Measurements from ENCODE around the gene EGFR. TPM values are rescaled to one million over a fixed set of nuclear protein-coding genes. Genes with fewer than 3 reads are reported as not detected.

Gene EGFR
- total and polyA plus RNA-seq, 2 donors (not counting 3 experiments of a cell fraction or from before 2014, with no cell fraction given), result 1.5 to 4.1 TPM

DNA sequence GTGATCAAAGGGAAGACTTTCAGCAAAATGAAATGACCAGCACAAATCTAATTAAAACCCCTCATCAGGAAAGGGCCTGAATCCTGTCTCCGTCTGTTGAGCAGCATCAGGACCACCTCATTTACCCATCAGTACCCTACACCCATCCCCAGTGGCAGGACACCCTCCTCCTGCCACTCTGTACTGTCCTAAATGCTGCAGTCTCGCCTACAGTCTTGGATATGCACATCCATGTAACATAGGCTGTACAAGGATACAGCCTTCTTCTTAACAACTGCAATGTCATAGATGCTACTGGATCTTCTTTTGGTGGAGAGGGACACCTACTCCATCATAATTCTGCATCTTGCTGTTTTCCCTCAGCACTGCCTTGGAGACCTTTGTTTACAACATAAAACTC, 206.0 kb downstream of the EGFR start:
- Histone ChIP-seq H3K9ac (replicated peaks; ENCODE audit: extremely low read depth, insufficient read depth, low read length) (no peak overlapping the region), H2AFZ (ENCODE audit: low read depth, low read length) (no peak overlapping the region), H3K27me3 (ENCODE audit: control insufficient read depth in 2 of 2, insufficient read depth in 2 of 2, low read length in 2 of 2) (peaks cover 4 to 9% of the 10 kb centered on the region in 2 experiments), H3K4me3 (replicated peaks in 1 of 3; ENCODE audit: insufficient read depth in 1 of 3, low read depth in 1 of 3, low read length in 3 of 3) (no peak overlapping the region), H3K36me3 (ENCODE audit: control insufficient read depth in 2 of 2, extremely low read depth in 1 of 2, insufficient read depth in 2 of 2, low read length in 2 of 2) (no peaks in the 10 kb centered on the region), H3K79me2 (ENCODE audit: control insufficient read depth, insufficient read depth, low read length) (no peaks in the 10 kb centered on the region), H3K4me2 (ENCODE audit: insufficient read depth, low read length) (no peak overlapping the region), H3K27ac (ENCODE audit: insufficient read depth, low read depth, low read length) (no peak overlapping the region), H3K9me3 (replicated peaks; ENCODE audit: control insufficient read depth, insufficient read depth, low read length) (no peaks in the 10 kb centered on the region), H3K9me1 (replicated peaks; ENCODE audit: control insufficient read depth, extremely low read depth, insufficient read depth, low read length) (no peaks in the 10 kb centered on the region), H3K4me1 (ENCODE audit: control insufficient read depth, extremely low read depth, insufficient read depth, low read length) (no peaks in the 10 kb centered on the region), H4K20me1 (replicated peaks; ENCODE audit: control insufficient read depth, extremely low read depth, insufficient read depth, low read length) (no peaks in the 10 kb centered on the region)
- no TSS peak for BruUV-seq (replicated peaks)
- FAIRE-seq (no peak), DNase-seq (ENCODE audit: low read depth, low spot score) (no peak)
- intact Hi-C loops (cut with micrococcal nuclease) (no loop called here), dilution Hi-C loops (cut with MboI; ENCODE audit: extremely low pct_ligation_motif_present, low sequenced_read_pairs) (no loop called here)
- ChIA-PET CTCF (interaction anchor here (1.3 kb wide), 1 partner anchor 436 kb away, joined by 3 read pairs; no protein-coding TSS in a partner anchor), POLR2A (no interaction called here)
- TF ChIP-seq POLR2A (IDR thresholded peaks at IDR 0.05; ENCODE audit: low read depth, low read length), result no peak
- TF ChIP-seq FOS (IDR thresholded peaks at IDR 0.05; ENCODE audit: borderline replicate concordance, insufficient read depth, low read length), result no peak
- TF ChIP-seq EZH2 (IDR thresholded peaks at IDR 0.05; ENCODE audit: borderline replicate concordance, low read depth, low read length, severe bottlenecking), result no peak
- TF ChIP-seq, protein P1, sequence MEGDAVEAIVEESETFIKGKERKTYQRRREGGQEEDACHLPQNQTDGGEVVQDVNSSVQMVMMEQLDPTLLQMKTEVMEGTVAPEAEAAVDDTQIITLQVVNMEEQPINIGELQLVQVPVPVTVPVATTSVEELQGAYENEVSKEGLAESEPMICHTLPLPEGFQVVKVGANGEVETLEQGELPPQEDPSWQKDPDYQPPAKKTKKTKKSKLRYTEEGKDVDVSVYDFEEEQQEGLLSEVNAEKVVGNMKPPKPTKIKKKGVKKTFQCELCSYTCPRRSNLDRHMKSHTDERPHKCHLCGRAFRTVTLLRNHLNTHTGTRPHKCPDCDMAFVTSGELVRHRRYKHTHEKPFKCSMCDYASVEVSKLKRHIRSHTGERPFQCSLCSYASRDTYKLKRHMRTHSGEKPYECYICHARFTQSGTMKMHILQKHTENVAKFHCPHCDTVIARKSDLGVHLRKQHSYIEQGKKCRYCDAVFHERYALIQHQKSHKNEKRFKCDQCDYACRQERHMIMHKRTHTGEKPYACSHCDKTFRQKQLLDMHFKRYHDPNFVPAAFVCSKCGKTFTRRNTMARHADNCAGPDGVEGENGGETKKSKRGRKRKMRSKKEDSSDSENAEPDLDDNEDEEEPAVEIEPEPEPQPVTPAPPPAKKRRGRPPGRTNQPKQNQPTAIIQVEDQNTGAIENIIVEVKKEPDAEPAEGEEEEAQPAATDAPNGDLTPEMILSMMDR (IDR thresholded peaks at IDR 0.05; ENCODE audit: extremely low read depth in 1 of 2, insufficient read depth in 1 of 2, low read depth in 1 of 2, low read length in 2 of 2), result no peak
- TF ChIP-seq JUN (IDR thresholded peaks at IDR 0.05; ENCODE audit: borderline replicate concordance, insufficient read depth, insufficient read length, low read depth), result no peak
- TF ChIP-seq POLR2AphosphoS5 (IDR thresholded peaks at IDR 0.05; ENCODE audit: insufficient read depth, low read depth, low read length), result no peak
- TF ChIP-seq MYC (IDR thresholded peaks at IDR 0.05; ENCODE audit: low read depth, low read length), result no peak
- TF ChIP-seq, protein P2, sequence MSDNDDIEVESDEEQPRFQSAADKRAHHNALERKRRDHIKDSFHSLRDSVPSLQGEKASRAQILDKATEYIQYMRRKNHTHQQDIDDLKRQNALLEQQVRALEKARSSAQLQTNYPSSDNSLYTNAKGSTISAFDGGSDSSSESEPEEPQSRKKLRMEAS (IDR thresholded peaks at IDR 0.05; ENCODE audit: insufficient read depth, insufficient read length), result no peak
- no peak for TF ChIP-seq GATA2 (IDR thresholded peaks at IDR 0.05; ENCODE audit: insufficient read depth, insufficient read length, low read depth, low read length)

Data from endothelial cell of umbilical vein (primary cell).